Ascending aorta (tissue), 2 donors: Measurements from ENCODE around the gene HTR4. TPM values are rescaled to one million over a fixed set of nuclear protein-coding genes. Genes with fewer than 3 reads are reported as not detected.
A peak's percentile ranks its signal among the peaks of the same experiment; 100 is the strongest.
"Not testable (repeated sequence)": the region's sequence is repeated elsewhere in the genome, so short reads cannot be mapped to it uniquely, and the experiment has no call there.

Source experiments
- DNase-seq, 2 donors: peaks; one replicate each; pipeline ENCODE4 v3.0.0-alpha.2; 2019; ENCODE audit warnings: low spot score in 2 of 2
- H3K27ac ChIP-seq, 2 donors: fragments of 200-600 bp; sonication (generic); one replicate each; pipeline ENCODE4 v1.5.1; 2016 to 2017; ENCODE audit warnings: mild to moderate bottlenecking in 1 of 2
- H3K27me3 ChIP-seq: fragments of 200-600 bp; sonication (generic); one replicate; pipeline ENCODE4 v1.5.1; 2017
- H3K36me3 ChIP-seq, 2 donors: fragments of 200-600 bp; sonication (generic); one replicate each; pipeline ENCODE4 v1.5.1; 2016
- H3K4me1 ChIP-seq, 2 donors: fragments of 200-600 bp; sonication (generic); one replicate each; pipeline ENCODE4 v1.5.1; 2016 to 2017; ENCODE audit warnings: mild to moderate bottlenecking in 1 of 2
- H3K4me3 ChIP-seq, 2 donors: fragments of 200-600 bp; sonication (generic); one replicate each; pipeline ENCODE4 v1.5.1; 2016 to 2017; ENCODE audit warnings: mild to moderate bottlenecking in 1 of 2
- H3K9me3 ChIP-seq, 2 donors: fragments of 200-600 bp; sonication (generic); one replicate each; pipeline ENCODE4 v1.5.1; 2016
- CTCF ChIP-seq, 3 experiments: fragments of 200-600 bp in 2 of 3; fragments of 450-650 bp in 1 of 3; sonication (generic) in 2 of 3; IDR thresholded peaks; one replicate each; pipeline ENCODE4 v1.5.1; 2016 to 2019; ENCODE audit warnings: antibody characterized with exemption in 3 of 3, mild to moderate bottlenecking in 1 of 3, moderate library complexity in 1 of 3
- intact Hi-C: fragments of 100-400 bp; cut with DNase I; formaldehyde crosslinking; loops from one replicate; pipeline ENCODE4 v1.15.1; 2023
- total RNA-seq: library from RNA; depleted of rRNA; stranded (reverse); fragments of >200 nt; gene quantifications from one replicate; pipeline ENCODE4 v1.1.0, GENCODE V29; 2016

Gene HTR4
- total RNA-seq, 1 donor from 2014 or later = 0.21 TPM

- H3K4me3 ChIP-seq = no peak overlapping the region
- intact Hi-C loops = loop anchor here (10.0 kb wide), 2 partner anchors 487 to 947 kb away; no protein-coding TSS in a partner anchor
- no peaks in the 10 kb centered on the region for H3K27me3 ChIP-seq
- TF ChIP-seq CTCF (IDR thresholded peaks at IDR 0.05) = no peak
- H3K4me1 ChIP-seq = peaks cover 0 to 4% of the 10 kb centered on the region in 2 donors
- no peak overlapping the region for H3K27ac ChIP-seq
- no peak for DNase-seq
- H3K9me3 ChIP-seq = no peaks in the 10 kb centered on the region
- H3K36me3 ChIP-seq = no peaks in the 10 kb centered on the region
Measured at GRCh38 chr5:148477429-148477828, 176.9 kb downstream of the HTR4 start.

- intact Hi-C loops = loop anchor here (10.0 kb wide), 2 partner anchors 488 to 948 kb away; no protein-coding TSS in a partner anchor
- H3K27ac ChIP-seq = no peak overlapping the region
- DNase-seq = no peak
- H3K27me3 ChIP-seq = no peaks in the 10 kb centered on the region
- TF ChIP-seq CTCF (IDR thresholded peaks at IDR 0.05) = no peak
- no peak overlapping the region for H3K4me3 ChIP-seq
- peaks cover 0 to 4% of the 10 kb centered on the region in 2 donors for H3K4me1 ChIP-seq
- no peaks in the 10 kb centered on the region for H3K36me3 ChIP-seq
- no peaks in the 10 kb centered on the region for H3K9me3 ChIP-seq
Measured at GRCh38 chr5:148476302-148476701, 178.0 kb downstream of the HTR4 start.

DNA sequence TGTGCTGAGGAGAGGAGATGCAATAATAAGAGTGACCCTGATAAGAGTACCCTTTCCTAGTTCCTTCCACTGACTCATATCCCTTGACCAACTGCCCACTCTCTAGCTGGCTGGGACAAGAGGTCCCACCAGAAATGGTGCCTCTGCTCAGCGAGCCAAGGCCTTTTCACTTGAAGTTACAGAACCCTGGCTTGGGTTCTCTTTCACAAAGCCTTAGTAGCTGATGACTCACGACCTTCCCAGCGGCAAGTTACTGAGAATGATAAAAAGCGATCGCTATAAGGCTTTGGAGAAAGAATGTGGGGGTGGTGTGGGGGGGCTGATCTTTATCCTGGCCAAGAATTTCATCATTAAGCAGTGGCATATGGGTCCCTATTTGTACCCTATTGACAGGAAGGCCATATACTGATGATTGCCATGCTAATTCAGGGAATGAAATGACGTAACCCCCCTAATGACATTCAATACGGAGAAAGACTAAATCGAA lies 180.3 kb downstream of the HTR4 start:
- intact Hi-C loops = loop anchor here (10.0 kb wide), 2 partner anchors 491 to 951 kb away; no protein-coding TSS in a partner anchor
- TF ChIP-seq CTCF (IDR thresholded peaks at IDR 0.05) = no peak
- H3K27me3 ChIP-seq = no peaks in the 10 kb centered on the region
- peak overlapping the region; percentile 14 to 28 for H3K4me3 ChIP-seq
- peak; percentile 23 to 90 for DNase-seq
- H3K27ac ChIP-seq = peak overlapping the region; percentile 76 to 77
- H3K9me3 ChIP-seq = no peaks in the 10 kb centered on the region
- H3K36me3 ChIP-seq = no peaks in the 10 kb centered on the region
- H3K4me1 ChIP-seq = peaks cover 0 to 4% of the 10 kb centered on the region in 2 donors

- peaks cover 0 to 4% of the 10 kb centered on the region in 2 donors for H3K4me1 ChIP-seq
- H3K36me3 ChIP-seq = no peaks in the 10 kb centered on the region
- H3K4me3 ChIP-seq = no peak overlapping the region
- intact Hi-C loops = loop anchor here (10.0 kb wide), 2 partner anchors 493 to 953 kb away; no protein-coding TSS in a partner anchor
- no peaks in the 10 kb centered on the region for H3K27me3 ChIP-seq
- no peak for DNase-seq
- H3K27ac ChIP-seq = peak overlapping the region; percentile 76 to 77
- no peaks in the 10 kb centered on the region for H3K9me3 ChIP-seq
- TF ChIP-seq CTCF (IDR thresholded peaks at IDR 0.05) = no peak
Measured at GRCh38 chr5:148471379-148471778, 182.9 kb downstream of the HTR4 start.

DNA sequence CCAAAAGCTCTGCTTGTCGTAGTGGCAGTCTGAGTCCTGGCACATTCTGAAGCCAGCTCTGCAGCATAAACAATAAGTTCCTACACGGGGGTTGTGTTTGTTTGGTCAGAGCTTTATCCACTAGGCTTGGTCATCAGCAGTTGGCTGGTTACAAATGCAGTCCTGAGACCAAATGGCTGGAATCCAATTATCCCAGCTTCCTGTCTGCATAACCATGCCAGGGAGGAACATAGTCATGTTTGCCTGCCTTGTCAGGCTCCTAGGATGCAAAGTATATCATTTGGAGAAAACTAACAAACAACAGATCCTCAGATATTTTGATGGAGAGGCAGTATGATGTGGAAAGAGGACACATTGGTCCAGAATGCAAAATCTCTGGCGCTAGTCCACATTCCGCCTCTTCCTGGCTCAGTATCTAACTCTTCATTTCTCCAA lies 184.8 kb downstream of the HTR4 start:
- Histone ChIP-seq H3K4me1 (peaks cover 0 to 8% of the 10 kb centered on the region in 2 donors), H3K9me3 (no peaks in the 10 kb centered on the region), H3K27ac (peak overlapping the region; percentile 76 to 77), H3K4me3 (no peak overlapping the region), H3K36me3 (no peaks in the 10 kb centered on the region), H3K27me3 (no peaks in the 10 kb centered on the region)
- TF ChIP-seq CTCF (IDR thresholded peaks at IDR 0.05) = no peak
- DNase-seq = peak in 1 of 2 donors; percentile 81
- intact Hi-C loops = no loop called here

DNA sequence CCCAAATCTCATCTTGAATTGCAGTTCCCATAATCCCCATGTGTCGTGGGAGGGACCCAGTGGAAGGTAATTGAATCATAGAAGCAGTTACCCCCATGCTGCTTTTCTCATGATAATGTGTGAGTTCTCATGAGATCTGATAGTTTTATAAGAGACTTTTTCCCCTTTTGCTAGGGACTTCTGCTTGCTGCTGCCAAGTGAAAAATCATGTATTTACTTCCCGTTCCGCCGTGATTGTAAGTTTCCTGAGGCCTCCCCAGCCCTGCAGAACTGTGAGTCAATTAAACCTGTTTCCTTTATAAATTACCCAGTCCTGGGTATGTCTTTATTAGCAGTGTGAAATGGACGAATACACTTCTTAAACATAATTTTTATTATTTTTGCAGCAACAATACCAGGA lies 185.6 kb downstream of the HTR4 start:
- H3K36me3 ChIP-seq, H3K4me1 ChIP-seq, DNase-seq, H3K9me3 ChIP-seq, intact Hi-C loops, H3K27me3 ChIP-seq, H3K4me3 ChIP-seq: not testable (repeated sequence)
- peak overlapping the region; percentile 76 to 77 for H3K27ac ChIP-seq
